ENCODE data around the gene ENTPD8.
"Not testable (repeated sequence)": the region's sequence is repeated elsewhere in the genome, so short reads cannot be mapped to it uniquely, and the experiment has no call there.

Gene ENTPD8

DNA sequence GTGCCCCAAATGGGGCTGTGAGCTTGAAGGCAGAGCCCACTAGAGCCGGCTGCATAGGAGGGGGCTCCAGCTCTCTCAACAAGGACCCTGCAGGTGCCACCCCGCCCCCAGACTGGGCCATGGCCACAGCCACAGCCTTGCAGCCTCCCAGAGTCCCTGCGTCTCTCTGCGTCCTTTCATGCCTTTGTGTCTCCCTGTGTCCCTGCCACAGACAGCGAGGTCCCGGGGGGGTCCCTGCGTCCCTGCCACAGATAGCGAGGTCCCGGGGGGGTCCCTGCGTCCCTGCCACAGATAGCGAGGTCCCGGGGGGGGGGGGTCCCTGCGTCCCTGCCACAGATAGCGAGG lies 11.6 kb downstream of the ENTPD8 start:
- DNase-seq, result no peak

DNA sequence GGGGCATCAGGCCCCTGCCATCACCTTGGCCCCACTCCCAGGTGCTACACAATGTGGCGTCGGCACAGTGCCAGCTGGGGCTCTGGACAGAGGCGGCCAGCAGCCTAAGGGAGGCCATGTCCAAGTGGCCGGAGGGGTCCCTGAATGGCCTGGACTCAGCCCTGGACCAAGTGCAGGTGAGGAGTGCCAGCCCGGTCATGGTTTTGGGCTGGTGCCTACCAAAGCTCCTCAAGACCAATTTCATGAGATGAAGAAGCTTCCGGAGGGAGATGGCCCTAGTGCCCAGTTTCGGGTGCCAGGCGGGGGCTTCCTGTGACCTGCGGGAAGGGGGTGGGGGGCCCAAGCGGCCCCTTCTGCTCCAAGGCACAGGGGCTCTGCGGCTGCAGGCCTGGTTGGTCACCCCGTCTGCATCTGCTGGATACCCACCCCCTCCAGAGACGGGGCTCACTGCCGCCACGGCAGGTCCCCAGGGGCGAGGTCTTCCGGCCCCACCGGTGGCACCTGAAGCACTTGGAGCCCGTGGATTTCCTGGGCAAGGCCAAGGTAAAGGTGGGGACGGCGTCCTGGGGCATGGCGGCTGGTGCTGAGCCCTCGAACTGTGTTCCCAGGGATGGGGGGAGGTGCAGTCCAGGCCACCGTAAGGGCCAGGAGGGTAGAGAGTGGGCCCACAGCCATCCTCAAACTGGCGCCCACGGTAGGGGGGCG lies 12.2 kb downstream of the ENTPD8 start:
- no peak for DNase-seq

DNA sequence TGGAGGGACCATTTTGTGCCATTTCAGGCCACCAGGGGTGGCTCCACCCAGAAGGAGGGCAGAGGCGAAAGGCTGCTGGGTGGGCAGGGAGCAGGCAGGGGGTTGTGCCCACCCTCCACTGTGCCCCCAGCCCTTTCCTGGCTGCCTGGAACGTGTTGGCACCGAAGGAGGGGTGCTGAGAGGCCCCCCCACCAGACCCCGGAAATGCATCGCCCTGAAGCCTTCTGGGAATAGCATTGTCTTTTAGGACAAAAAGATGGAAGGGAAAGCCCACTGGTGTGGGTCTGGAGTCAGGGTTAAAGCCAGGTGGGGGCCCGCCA lies 12.9 kb downstream of the ENTPD8 start:
- DNase-seq, result no peak

DNA sequence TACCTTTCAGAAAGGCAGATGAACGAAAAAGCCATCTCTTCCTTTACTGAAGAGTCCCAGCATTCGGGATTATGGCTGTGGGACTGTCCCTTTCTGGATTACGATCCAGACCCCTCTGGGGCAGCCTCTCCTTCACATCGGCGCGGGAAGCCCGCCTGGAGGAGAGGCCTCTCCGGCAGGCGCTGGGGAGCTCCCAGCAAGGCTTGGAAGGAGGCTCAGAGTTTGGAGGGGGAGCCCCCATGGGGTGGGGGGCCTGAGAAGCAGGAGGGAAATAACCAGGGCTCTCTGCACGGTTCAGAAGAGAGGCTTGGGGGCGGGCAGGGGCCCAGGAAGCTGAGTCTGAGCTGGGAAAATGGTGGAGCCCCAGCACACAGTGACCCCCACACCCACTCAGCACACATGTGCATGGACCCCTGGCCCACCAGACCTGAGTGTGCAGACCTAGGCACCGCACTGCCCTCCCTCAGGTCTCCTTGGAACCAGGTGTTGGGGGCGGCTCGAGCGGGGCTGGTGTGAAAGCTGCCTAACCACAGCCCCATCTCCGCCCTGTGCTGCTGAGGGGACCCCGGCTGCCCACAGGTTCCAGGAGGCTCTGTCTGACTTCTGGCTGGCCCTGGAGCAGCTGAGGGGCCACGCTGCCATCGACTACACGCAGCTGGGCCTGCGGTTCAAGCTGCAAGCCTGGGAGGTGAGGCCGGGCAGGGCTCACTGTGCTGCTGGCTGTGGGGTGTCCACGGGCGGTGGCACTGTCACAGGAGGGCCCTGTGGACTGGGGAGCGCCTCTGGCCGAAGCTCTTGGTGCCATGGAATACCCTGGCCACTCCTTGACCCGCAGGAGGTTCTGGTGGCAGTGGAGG lies 13.5 kb downstream of the ENTPD8 start:
- DNase-seq, result no peak

DNA sequence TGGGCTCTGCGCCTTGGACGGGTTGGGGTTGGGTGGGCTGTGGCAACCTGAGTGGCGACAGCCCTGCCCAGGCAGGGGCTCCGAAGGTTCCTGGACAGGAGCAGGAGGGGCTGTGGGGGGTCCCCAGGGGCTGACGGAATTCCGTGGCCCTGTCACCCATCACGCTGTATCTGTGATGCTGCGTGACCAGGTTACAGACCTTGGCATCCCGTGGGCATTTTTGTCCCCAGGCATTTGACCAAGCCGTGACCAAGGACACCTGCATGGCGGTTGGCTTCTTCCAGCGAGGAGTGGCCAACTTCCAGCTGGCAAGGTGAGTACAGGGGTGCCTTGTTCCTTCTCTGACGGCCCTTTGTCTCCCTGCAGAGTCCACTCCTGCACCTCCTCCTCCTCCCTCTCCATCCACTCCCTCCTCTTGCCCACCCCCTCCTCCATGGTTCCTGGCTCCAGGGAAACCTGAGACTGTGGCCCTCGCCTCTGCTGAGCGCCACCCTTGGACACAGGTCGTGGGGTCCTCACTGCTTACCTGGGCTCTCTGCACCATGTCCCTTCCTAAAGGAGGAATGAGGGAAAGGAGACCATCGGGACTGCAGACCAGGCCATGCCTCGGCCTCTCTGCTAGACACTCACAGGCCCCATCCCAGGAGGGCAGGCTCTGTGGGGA lies 15.0 kb downstream of the ENTPD8 start:
- DNase-seq, result no peak

DNA sequence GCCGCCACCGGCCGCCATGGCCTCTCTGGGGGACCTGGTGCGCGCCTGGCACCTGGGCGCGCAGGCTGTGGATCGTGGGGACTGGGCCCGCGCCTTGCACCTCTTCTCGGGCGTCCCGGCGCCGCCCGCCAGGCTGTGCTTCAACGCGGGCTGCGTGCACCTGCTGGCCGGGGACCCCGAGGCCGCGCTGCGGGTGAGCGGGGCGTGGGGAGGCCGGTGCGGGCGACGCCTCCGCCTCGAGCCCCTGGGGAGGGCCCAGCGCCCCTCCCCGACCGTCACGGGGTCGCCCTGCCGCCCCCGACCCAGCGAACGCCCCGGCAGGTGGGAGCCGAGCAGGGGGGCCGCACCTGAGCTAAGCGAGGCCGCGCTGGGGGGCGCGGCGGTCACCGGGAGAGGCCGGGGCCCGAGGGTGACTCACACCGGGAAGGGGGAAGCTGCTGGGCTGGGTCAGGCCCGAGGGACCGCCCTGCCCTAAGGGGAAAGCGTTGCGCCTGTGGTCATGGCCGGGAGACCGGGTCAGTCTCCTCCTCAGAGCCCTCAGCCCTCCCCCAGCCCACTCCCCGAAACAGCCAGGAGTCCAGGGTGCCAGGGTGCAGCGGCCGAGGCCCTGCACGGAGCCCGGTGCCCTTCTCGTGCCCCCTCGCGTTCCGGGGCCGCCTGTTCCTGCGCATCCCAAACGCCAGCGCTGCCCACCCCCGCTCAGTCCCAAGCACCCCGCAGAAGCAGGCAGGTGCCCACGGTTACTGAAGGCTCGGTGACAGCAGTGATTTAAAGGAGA lies 17.5 kb downstream of the ENTPD8 start:
- no peak for DNase-seq

DNA sequence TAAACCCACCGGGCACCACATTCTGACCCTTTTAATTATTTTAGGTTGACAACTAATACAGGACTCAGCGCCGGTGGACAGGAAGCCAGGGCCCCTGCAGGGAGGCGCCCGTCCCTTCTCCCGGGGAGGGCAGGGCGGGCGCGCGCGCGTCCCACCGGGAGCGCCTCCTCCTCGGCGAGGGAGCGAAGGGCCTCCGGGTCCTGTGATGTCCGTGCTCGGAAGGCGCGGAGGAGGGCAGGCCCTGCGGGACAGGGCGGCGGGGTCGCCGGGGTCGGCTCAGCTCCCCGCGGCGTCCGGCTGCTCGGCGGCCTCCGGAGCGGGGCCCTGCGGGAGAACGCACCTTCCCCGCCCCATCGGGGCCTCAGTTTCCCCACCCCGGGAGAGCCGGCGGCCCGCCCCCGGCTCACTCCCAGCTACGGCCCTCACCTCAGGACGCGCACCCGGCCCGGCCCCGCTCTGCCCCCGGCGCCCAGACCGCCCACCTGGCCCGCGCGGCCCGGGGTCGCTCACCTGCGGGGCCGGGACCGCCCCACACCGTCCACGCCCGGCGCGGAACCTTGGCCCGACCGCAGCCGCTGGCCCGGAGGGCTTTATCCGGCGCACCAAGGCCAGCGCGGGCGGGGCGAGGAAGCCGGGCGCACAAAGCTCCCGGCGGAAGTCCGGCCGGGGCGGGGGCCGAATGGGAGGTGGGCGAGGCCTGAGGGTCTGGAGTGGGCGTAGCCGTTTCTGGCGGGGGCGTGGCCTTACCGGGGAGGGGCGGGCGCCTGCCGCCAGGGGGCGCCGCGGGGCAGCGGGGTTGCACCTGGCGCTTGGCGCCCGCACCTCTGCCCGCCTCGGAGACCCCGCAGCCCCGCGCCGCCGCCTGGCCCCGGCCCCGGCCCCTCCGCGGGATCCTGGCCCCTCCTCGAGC lies 18.3 kb downstream of the ENTPD8 start, which contains the start of the genes EXD3 and NOXA1:
EXD3 (minus strand) TSS at position 559 of the 910 bp plus-strand sequence. CDS start 27,805 bp downstream, outside the sequence.
NOXA1 (plus strand) TSS at position 790 of the 910 bp plus-strand sequence. CDS start 137 bp downstream, outside the sequence.
- peak; percentile 65 for DNase-seq

DNA sequence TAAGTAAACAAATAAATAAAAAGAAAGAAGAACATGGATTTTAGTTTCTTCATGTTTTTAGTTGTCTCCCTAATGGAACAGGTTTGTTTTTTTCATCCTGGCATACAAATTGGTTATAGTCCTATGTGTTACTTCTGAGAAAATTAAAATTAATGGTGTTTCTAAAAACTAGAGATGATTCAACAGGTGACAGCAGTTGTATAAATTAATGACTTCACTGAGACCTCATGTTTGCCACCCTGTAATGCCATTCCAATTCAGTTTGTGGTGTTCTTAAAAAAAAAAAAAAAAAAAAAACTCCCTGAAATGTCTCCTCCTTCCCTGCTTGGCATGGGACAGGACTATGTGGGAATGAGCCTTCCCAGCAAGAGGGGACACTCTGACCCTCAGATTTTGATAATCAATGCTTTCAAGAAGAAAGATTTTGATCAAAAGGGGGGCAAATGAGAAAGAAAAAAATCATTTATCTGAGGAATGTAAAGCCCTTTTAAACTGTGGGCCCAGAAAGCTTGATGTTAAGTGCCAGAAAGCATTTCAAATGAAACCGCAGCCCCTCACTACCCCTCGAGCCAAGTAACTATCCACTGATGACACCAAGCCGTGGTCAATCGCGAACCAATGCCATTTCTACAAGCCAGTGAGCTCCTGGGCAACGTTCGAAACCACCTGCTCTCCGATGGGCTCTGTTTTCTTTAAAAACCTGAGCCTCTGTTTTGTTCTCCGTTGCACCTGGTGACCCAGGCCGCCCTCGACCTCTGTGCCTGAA lies 19.1 kb downstream of the ENTPD8 start:
- no peak for DNase-seq

DNA sequence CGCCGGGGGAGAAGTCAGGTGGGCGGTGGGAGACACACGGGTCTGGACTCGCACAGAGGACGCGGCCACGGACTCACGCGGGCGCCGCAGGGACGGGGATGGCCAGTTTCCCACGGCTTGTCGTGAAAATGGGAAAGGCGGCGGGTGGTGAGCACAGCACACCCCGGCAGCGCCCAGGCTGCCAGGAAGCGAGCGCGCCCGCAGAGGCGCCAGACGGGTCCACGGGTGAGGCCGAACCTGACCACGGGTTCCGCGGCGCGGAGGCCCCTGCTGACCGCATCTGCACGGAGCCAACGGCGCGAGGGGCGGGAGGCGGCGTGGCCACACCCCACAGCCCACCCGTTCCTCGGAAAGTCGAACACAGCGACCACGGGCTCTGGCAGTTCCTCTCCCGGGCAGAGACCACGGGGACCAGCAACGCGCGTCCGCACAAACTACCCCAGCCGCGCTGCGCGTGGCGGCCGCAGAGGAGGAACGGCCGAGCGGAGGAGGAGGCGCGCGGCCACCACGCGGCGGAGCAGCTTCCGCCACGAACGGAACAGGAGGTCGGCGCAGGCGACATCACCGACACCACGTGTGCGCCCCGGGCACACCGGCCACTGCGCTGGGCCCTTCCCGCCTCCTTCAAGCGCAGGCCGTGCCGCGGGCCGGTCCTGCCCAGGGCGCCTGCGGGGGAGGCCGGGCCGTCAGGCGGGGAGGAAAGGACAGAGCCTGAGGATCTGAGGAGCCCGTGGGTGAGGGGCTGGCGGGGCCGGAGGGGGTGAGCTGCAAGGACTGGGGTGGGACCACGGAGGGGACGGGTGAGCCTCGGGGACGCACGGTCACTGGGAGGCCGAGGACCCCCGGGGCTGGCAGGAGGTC lies 23.8 kb downstream of the ENTPD8 start:
- DNase-seq, result no peak

DNA sequence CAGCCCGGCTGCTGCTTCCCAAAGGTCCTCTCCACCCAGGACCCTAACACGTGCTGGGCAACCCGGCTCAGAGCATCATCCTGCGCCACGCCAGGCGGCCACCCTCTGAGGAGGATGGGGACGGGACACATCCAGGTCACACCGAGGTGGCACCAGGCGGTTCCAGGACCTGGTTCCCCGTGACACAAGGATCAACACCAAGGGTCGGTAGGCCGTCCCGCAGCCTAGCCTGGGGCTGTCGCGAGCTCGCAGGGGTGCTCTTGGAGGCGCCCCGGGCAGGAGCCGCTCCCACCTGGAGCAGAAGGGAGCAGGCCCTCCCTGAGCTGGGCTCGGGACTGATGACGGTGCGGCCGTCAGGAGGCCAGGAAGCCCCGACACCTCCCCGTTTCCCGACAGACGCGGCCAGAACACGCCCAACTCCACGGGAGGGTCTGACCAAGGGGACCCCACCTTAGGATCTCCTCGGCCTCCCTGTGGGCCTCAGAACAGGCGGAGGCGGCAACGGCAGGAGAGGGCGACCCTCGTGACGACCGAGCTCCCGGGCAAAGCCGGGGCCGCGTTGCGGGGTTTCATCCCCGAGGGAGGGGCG lies 24.5 kb downstream of the ENTPD8 start:
- DNase-seq, result no peak

DNA sequence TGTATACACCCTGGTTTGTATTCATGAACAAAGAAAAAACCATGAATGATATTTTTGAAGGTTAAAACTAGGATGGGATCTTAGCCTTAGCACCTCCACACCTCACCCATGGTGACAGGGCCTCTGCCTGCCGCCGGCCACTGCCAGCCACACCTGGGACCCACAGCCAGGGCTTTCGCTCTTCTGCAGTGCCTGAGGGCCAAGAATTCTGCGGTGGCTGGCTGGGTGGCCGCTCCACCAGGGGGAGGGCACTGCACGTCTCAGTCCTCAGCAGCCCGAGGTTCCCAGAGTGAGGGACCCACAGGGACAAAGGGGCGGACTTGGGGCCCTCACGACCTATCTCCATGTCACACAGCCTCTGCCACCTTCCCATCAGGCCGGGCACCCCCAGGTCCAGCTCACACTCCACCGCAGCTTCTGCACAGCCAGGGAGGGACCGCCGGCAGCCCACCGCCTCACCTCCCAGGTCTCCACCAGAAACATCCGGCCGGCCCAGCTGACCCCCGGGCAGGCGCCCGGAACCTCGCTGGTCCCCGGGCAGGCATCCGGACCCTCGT lies 25.1 kb downstream of the ENTPD8 start:
- no peak for DNase-seq

DNA sequence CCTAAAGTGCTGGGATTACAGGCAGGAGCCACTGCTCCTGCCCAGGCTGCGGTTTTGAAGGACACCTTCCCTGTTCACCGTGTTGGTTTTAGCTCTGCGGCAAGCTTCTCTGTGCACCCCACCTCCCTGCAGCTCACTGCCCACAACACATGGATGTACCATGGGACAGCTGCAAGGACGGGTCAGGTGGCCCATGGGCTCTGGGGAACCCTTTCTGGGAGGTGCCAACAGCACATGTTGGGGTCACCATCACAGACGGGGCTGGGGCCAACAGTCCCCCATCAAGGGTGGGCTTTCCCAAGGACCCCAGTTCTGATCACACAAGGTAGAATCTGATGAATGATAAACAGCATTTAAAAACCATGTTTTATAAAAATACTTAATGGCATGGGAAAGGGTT lies 25.7 kb downstream of the ENTPD8 start:
- no peak for DNase-seq

DNA sequence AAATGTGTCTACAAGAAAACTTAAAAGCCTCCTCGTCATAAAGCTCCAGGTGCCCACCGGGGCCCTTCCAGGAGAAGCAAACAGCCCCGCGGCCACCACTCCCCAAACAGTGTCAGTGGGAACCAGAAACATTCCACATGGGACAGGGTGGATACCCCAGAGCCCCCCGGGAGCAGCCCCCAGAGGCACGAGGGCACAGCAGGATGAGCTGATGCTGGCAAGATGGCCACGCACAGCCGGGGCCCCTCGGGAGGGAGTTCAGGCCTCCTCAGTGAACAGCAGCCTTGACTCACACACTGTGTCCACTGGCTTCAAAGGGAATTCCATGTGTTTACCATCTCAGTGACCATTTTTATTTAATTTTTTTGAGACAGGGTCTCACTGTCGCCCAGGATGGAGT lies 28.7 kb downstream of the ENTPD8 start:
- no peak for DNase-seq

DNA sequence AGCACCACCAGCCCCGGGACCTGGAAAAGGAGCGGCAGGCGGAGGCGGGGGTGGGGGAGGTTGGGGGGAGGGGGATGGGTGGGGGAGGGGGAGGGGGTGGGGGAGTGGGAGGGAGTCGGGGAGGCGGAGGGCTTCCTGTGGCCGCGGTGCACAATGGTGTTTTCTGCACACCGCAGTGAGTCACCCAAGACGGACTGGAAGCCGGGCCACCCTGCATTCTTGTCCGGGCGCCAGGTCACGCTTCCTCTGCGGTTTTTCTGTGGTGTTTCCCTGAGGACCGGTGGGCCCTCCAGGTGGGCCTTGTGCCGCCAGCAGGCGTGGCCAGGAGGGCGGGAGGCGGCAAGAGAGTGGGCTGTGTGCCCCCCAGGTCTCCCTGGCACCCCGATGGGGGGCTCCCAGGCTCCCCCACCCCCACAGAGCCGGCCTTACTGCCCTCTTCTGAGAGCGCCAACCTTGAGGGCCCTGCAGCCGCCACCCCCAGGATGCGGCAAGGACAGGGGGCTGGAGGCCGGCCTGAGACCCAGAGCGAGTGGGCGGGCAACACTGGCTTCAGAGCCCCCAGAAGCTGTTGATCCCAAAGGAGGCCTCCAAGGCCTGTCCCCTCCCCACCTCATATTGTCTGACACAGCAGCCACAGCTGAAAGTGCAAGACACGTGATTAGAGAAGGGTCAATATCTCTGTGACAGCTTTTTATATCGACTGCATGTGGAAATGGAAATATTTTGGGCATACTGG lies 29.3 kb downstream of the ENTPD8 start:
- DNase-seq, result no peak

DNA sequence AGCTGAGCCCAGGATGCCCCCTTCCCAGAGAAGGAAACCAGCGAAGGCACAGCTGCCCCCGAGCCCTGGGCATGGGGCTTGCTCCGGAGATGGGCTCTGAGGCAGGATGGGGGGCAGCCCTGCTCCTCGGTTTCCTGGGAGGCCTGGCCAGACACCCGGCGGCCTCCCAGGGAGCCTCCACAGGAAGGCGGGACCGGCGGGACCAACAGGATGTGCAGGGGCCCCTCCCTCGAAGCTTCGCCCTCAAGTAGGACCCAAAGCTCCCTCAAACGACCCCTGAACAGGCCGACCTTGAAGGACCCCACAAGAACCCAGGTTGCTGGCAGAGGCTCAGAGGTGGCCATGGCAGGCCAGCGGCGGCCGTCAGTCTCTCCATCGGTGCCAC lies 29.9 kb downstream of the ENTPD8 start:
- DNase-seq, result no peak

DNA sequence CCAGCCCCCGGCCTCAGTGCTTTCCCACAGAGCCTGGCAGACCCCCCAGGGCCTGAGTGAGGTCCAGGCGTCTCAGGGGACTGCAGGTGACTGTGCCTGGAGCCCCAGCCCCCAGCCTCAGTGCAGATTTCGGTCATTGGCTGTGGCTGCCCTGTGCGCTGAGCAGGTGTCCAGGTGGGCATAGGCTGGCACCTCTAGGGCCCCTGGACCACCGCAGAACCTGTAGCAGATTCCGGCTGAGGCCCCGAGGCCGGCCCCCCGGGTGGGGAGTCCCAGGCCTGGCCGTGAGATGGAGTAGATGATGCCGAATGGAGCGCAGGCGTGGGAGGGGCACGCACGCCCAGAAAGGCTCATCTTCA lies 30.3 kb downstream of the ENTPD8 start:
- DNase-seq, result no peak

DNA sequence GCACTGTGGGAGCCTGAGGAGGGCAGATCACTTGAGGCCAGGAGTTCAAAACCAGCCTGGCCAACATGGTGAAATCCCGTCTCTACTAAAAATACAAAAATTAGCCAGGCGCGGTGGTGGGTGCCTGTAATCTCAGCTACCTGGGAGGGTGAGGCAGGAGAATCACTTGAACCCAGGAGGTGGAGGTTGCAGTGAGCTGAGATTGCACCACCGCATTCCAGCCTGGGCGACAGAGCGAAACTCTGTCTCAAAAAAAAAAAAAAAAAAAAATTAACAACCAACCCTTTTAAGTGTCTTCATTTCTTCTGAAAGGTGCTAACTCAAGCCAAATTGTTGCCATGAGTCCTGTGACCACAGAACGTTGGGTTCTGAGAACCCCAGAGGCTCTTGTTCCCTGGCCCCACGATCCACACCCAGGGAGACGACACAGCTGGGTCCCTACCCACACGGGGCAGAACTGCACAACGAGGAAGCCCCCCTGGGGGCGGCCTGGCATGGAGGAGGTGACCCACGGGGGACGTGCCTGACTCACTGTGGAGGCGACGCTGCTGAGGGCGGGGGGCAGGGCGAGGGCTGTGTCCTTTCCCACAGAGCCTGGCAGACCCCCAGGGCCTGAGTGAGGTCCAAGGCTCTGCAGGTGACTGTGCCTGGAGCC lies 30.8 kb downstream of the ENTPD8 start:
- not testable (repeated sequence) for DNase-seq

DNA sequence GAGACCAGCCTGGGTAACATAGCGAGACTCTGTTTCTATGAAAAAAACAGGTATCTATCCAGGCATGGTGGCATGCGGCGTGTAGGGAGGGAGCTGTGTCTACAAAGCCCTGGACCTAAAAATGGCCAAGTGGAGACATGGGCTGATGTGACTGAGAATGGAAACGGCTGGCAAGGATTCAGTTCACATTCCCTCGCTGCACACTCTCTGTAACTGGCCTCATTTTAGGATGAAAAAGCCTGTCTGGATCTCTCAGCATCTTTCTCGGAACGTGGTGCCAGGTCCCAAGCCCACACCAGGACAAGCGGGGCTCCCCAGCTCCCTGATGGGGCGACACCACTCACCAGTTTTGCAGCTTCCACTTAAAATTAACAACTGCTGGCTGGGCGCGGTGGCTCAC lies 31.6 kb downstream of the ENTPD8 start:
- no peak for DNase-seq
